Skeletal muscle satellite cell (primary cell): ENCODE data around the gene ATAT1.

Experiments
- H3K27me3 ChIP-seq: 2 replicates; pipeline ENCODE4 v1.7.0; 2013; ENCODE audit warnings: low read length; ENCODE audit not compliant: control insufficient read depth, insufficient read depth
- H3K36me3 ChIP-seq: 2 replicates; pipeline ENCODE4 v1.7.0; 2013; ENCODE audit warnings: mild to moderate bottlenecking, control low read depth, low read length; ENCODE audit not compliant: insufficient read depth
- H3K4me1 ChIP-seq: 2 replicates; pipeline ENCODE4 v1.7.0; 2013; ENCODE audit warnings: low read length; ENCODE audit not compliant: control insufficient read depth, insufficient read depth
- H3K4me2 ChIP-seq: 2 replicates; pipeline ENCODE4 v1.7.0; 2013; ENCODE audit warnings: mild to moderate bottlenecking, low read length
- H3K4me3 ChIP-seq: 2 replicates; pipeline ENCODE4 v1.7.0; 2013; ENCODE audit warnings: low read length
- H3K9ac ChIP-seq: 2 replicates; pipeline ENCODE4 v1.7.0; 2013; ENCODE audit warnings: mild to moderate bottlenecking, low read depth, low read length, moderate library complexity
- H3K9me3 ChIP-seq: replicated peaks from 2 replicates; pipeline ENCODE4 v1.7.0; 2013; ENCODE audit warnings: mild to moderate bottlenecking, control low read depth, low read length

Gene ATAT1

DNA sequence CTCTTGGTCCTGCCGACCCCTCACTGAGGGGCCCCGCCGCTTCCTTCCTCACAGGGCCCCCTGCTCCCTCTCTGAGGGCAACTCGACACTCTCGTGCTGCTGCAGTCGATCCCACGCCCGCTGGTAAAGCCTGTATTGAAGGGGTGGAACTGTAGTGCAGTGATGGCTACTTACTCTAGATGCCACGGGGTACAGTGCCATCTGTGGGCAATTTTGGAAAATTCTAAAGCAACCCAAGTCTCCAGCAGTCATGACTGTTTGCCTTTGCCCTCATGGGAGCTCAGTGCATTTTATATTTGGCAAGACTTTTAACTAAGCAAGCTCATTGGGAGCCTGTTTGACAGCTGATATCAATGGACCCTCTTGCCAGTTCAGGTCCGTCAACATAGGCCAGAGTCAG is 13.8 kb downstream of the ATAT1 start:
- Histone ChIP-seq H3K36me3 (peaks cover 26% of the 10 kb centered on the region), H3K4me3 (no peak overlapping the region), H3K4me1 (no peaks in the 10 kb centered on the region), H3K4me2 (no peak overlapping the region), H3K9ac (no peak overlapping the region), H3K9me3 (no peaks in the 10 kb centered on the region), H3K27me3 (no peaks in the 10 kb centered on the region)

DNA sequence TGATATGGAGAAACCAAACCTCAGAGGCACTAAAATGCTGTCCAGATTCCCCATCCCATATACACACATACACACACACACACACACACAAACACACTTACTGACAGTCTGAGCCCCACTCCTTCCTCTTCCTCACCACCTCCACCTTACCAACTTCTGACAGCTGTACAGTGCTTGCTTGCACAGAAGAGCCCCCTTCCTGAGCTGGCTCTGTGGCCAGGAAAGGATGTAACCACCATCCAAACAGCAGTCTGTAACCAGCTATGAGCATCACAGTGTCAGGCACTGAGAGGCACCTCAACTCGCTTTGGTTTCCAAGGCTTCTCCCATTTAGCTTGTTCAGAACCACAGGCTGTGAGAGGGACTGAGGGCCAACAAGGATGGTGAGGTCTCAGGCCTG is 14.4 kb downstream of the ATAT1 start:
- no peaks in the 10 kb centered on the region for H3K4me1 ChIP-seq
- no peaks in the 10 kb centered on the region for H3K9me3 ChIP-seq
- no peaks in the 10 kb centered on the region for H3K27me3 ChIP-seq
- no peak overlapping the region for H3K4me2 ChIP-seq
- H3K4me3 ChIP-seq: no peak overlapping the region
- H3K9ac ChIP-seq: no peak overlapping the region
- H3K36me3 ChIP-seq: peaks cover 26% of the 10 kb centered on the region

DNA sequence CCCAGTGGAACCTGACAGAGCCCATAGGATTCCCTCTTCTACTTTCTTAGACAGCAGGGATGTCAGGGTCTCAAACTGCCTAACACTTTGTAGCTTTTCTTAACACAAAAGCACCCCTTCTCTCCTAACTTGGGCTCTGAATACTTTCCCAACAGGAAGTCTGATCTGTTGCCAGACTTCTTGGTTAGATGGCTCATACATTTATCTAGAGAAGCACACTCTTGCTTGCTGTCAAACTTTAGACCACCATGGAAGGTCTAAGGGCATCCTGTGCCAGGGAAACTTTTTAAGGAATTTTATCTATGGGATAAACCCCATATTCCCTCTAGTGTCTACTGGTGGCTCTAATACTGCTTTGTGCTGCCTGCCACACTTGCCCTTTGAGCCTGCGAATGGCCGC is 17.0 kb downstream of the ATAT1 start:
- H3K9ac ChIP-seq: no peak overlapping the region
- H3K4me1 ChIP-seq: peaks cover 13% of the 10 kb centered on the region
- H3K27me3 ChIP-seq: no peaks in the 10 kb centered on the region
- H3K4me2 ChIP-seq: no peak overlapping the region
- no peaks in the 10 kb centered on the region for H3K9me3 ChIP-seq
- H3K4me3 ChIP-seq: no peak overlapping the region
- peaks cover 26% of the 10 kb centered on the region for H3K36me3 ChIP-seq

DNA sequence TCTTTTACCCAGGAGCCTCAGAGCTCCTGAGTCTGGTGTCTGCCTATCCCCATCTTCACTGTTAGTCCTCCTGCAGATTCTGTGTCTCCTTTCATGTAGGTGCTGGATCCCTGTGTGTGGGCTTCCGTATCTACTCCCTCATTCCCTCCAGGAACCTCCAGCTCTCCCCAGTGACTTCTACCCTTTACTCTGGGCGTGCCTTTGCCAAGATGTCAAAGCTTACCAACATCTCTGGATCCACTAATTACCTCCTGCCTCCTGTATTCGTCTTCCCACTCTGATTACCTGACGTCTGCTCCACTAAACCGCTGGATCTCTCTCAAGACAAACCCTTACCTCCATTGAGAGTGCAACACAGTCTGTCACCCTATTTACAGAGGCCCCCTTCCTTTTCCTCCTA is 18.1 kb downstream of the ATAT1 start:
- H3K4me1 ChIP-seq: peaks cover 13% of the 10 kb centered on the region
- no peak overlapping the region for H3K4me2 ChIP-seq
- H3K27me3 ChIP-seq: no peaks in the 10 kb centered on the region
- no peak overlapping the region for H3K4me3 ChIP-seq
- no peak overlapping the region for H3K9ac ChIP-seq
- no peaks in the 10 kb centered on the region for H3K9me3 ChIP-seq
- H3K36me3 ChIP-seq: peaks cover 26% of the 10 kb centered on the region

DNA sequence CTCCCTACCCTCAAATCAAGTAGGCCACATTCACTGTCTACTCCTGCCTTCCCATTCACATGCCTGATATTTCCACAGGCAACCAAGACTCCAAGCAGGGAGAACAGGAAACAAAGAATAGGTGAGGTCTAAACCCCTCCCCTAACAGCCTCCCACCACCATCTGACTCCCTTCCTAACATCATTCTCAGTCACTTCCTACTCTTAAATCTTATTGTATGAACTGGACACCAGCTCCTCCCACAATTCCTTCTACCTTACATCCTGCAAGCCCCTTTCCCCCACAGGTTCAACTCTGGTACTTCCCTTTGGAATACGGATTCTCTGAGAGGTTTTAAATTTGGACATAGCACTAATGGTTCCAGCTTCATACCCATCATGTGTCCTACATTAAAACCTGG is 19.3 kb downstream of the ATAT1 start:
- Histone ChIP-seq H3K9ac (no peak overlapping the region), H3K4me3 (no peak overlapping the region), H3K4me2 (no peak overlapping the region), H3K36me3 (peaks cover 18% of the 10 kb centered on the region), H3K27me3 (no peaks in the 10 kb centered on the region), H3K4me1 (peaks cover 13% of the 10 kb centered on the region), H3K9me3 (no peaks in the 10 kb centered on the region)

DNA sequence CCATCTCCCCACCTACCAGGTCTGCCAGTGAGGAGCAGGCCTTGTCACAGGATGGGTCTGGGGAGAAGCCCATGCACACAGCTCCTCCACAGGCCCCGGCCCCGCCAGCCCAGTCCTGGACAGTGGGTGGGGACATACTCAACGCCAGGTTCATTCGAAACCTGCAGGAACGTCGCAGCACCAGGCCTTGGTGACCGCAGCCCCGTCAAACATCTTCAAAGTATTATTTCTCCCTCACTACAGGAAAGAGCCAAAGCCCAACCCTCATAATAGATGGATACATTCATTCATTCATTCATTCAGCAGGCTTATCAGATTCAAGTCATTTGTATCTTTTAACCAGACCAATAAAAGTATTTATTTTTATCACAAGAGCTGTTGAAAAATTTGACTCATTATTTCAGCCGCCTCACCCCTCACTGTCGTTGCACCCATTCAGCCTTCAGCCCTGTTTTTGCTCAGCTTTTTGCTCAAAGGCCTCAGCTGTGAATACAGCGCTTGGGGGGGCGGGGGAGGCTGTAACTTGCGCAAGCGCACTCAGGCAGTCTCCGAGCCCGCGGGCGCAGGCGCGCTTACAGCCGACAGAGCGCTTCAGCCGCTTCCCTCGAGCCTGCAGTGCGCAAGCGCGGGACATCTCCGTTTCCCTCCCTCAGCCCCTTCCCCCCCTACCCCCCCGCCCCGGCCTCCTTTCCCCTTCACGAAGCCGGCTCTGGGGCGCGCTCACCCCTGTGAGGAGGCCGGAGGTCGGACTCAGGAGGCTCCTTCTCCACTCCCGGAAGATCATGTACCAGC is 20.0 kb downstream of the ATAT1 start, which contains the start of gene C6orf136:
C6orf136 (plus strand) TSS at position 684 of the 792 bp plus-strand sequence; CDS start at position 783, 99 bp downstream.
- Histone ChIP-seq H3K27me3 (no peaks in the 10 kb centered on the region), H3K36me3 (peaks cover 20% of the 10 kb centered on the region), H3K4me2 (peak within 1 kb of the TSS; percentile 100), H3K9ac (peak within 1 kb of the TSS; percentile 90), H3K4me1 (peaks cover 13% of the 10 kb centered on the region), H3K4me3 (peak within 1 kb of the TSS; percentile 98), H3K9me3 (no peaks in the 10 kb centered on the region)

DNA sequence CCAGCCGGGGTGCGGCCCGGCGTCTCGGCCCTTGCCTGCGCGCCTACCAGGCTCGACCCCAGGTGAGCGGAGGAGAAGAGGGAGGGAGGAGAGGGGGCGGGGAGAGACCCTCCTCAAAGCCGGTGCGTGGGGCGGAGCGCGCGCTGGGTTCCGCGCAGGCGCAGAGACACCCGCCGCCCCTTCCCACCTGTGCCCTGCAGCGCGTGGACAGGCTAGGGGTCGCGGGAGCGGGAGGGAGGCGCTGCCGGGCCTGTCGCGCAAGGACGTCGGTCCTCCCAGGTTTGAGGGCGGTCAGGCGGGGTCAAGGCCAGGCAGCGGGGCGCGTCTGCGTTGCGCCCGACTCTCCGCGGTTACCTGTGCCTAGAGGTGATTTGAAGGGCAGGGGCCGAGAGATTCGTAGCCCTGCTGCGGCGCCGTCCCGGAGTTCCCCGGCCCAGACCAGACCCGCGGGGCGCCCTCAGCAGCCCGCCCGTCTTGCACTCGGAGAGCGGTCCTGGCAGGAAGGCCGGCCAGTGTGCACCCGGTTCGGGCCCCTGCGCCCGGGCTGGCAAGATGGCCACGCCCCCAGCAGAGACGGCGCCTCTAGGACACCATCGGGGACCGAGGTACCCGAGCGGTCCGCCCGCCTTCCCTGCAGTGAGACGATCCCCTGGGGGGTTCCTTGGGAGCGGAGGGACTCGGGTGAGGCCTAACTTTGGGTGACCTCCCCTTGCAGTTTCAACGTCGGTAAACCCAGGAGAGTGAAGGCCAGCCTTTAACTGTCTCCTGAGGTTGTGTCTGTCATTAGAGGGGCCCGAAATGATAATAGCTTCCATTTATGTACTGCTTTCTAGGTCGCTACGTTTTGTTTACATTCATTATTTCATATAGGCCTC is 20.8 kb downstream of the ATAT1 start:
- Histone ChIP-seq H3K4me2 (peak overlapping the region; percentile 100), H3K9ac (peak overlapping the region; percentile 90), H3K27me3 (no peaks in the 10 kb centered on the region), H3K4me3 (peak overlapping the region; percentile 98), H3K9me3 (no peaks in the 10 kb centered on the region), H3K36me3 (peaks cover 24% of the 10 kb centered on the region), H3K4me1 (peaks cover 13% of the 10 kb centered on the region)

DNA sequence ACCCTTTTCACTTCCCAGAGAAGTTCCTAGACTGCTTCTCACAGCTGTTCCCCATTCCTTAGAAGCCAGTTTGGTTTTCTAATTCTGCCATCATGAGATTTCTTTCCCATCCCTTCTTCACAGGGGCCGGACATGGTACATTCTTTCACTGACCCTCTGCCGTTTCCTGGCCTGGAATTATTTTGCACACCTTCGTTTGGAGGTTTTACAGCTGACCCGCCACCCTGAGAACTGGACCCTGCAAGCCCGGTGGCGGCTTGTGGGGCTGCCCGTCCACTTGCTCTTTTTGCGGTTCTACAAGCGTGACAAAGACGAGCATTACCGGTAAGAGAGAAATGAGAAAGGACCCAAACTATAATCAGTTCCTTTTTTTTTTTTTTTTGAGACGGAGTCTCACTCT is 24.5 kb downstream of the ATAT1 start:
- Histone ChIP-seq H3K9ac (no peak overlapping the region), H3K4me2 (no peak overlapping the region), H3K9me3 (no peaks in the 10 kb centered on the region), H3K27me3 (no peaks in the 10 kb centered on the region), H3K4me3 (no peak overlapping the region), H3K36me3 (peaks cover 50% of the 10 kb centered on the region), H3K4me1 (peaks cover 13% of the 10 kb centered on the region)

DNA sequence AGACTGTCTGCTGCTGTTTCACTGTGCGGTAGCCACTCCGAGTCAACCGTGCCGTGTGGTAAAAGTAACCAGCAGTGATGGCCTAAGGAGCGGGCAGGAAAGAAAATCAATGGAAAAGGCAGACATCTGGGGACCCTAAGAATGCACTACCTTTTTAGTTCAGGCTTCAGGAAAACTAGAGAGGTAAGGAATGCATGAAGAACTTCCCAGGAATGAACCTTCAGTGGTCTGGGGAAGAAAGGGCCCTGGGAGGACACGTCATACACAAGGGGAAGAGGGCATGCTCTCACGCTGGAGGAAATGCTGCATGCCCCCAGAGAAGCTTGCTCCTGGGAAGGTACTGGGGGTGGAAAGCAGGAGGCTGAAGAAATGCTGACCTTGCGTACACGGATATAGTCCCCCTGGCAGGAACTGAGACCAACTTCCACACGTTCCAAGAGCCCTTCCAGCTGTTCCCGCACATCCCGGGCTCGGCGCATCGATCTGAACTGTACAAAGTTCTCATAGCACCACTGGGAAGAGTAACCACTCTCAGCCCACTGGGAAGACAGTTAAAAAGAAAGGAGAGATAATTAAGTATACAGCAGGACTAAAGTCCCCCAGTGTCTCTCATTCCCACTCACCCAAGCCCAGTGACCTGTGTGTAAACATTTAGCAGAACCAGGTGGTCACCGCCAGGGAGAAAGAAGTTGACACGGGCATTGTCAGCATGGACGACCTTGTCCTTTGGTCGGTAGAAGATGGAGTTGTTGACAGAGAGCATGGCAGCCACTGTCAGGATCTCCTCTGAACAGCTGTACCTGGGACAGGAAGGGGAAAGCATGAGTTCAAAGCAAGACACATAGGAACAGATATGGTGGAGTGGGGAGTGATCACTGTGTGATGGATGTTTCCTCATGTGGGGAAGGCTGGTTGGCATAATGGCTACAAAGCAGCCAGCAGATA is 28.4 kb downstream of the ATAT1 start:
- Histone ChIP-seq H3K9ac (no peak overlapping the region), H3K9me3 (no peaks in the 10 kb centered on the region), H3K4me1 (no peaks in the 10 kb centered on the region), H3K4me2 (no peak overlapping the region), H3K27me3 (no peaks in the 10 kb centered on the region), H3K36me3 (peaks cover 78% of the 10 kb centered on the region), H3K4me3 (no peak overlapping the region)

DNA sequence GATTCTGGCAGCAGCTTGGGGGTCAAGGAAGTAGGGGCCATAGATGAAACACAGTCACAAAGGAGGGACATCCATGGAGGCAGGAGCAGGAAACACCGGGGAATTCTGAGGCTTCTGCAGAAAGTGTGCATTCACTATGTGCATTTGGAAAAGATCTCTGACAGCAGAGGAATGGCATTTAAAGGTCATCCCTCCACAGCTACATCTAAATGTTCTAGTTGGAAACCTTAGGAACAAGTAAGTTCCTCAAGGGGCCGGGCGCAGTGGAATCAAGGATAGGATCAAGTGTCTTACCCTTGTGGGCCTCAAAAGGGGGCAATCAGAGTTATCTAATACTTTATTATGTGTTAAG is 29.0 kb downstream of the ATAT1 start:
- Histone ChIP-seq H3K4me2 (no peak overlapping the region), H3K4me3 (no peak overlapping the region), H3K36me3 (peaks cover 81% of the 10 kb centered on the region), H3K27me3 (no peaks in the 10 kb centered on the region), H3K4me1 (no peaks in the 10 kb centered on the region), H3K9me3 (no peaks in the 10 kb centered on the region), H3K9ac (no peak overlapping the region)

DNA sequence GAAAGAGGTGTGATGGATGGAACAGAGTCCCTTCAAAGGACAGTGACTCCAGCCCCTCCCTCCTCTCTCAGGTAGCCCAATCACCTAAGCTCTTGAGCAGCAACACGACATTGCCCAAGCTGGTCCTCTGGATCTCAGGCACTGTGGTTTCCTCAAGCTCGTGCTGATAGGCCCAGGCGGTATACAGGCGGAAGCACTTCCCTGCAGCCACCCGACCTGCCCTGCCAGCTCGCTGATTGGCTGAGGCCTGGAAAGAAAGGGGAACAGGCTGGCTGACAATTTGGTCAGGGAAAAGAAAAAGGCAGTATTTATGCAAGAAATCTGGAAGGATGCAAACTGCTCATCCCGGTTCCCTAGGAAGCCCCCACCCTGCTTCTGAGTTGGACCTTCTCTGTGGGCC is 29.8 kb downstream of the ATAT1 start:
- H3K36me3 ChIP-seq: peaks cover 79% of the 10 kb centered on the region
- H3K4me2 ChIP-seq: no peak overlapping the region
- H3K4me3 ChIP-seq: no peak overlapping the region

More for the DNA sequence above, 29.8 kb downstream of the ATAT1 start:
- Histone ChIP-seq H3K4me1 (no peaks in the 10 kb centered on the region), H3K27me3 (no peaks in the 10 kb centered on the region), H3K9me3 (no peaks in the 10 kb centered on the region), H3K9ac (no peak overlapping the region)
